SK-N-SH (cell line): ENCODE data around the gene INSRR. TPM values are rescaled to one million over a fixed set of nuclear protein-coding genes. Genes with fewer than 3 reads are reported as not detected.
A peak's percentile ranks its signal among the peaks of the same experiment; 100 is the strongest.

Experiments used
- CTCF ChIA-PET: fragments of 300-600, 350-600 bp; formaldehyde crosslinking; extraction: SDS; loops from one replicate; lab custom pipeline; 2021; lab: Yijun Ruan, JAX
- POLR2A ChIA-PET: fragments of 350-600 bp; sonication (Branson Sonifier 250); formaldehyde crosslinking; extraction: SDS; loops from one replicate; lab custom pipeline; 2020; ENCODE audit warnings: antibody characterized with exemption, inconsistent platforms; lab: Yijun Ruan, JAX
- DNase-seq: peaks from one replicate; pipeline ENCODE4 v3.0.0; 2012
- H2AFZ ChIP-seq: fragments of 200-600 bp; sonication (generic); 2 replicates; pipeline ENCODE4 v1.8.1; 2016; ENCODE audit warnings: antibody characterized with exemption, mild to moderate bottlenecking, low read depth
- H3F3A ChIP-seq: fragments of 200-600 bp; sonication (generic); replicated peaks from 2 replicates; pipeline ENCODE3; 2016; ENCODE audit warnings: antibody characterized with exemption, mild to moderate bottlenecking; ENCODE audit not compliant: insufficient read depth
- H3K27ac ChIP-seq, 2 experiments: fragments of 200-500 bp in 1 of 2; fragments of 200-600 bp in 1 of 2; sonication (Bioruptor generic) in 1 of 2; sonication (generic), shearing (Covaris generic) in 1 of 2; 2 replicates each; pipeline versions ENCODE4 v1.5.1 to v1.6.1; 2014 to 2016; ENCODE audit warnings: low read depth in 2 of 2, inconsistent platforms in 1 of 2, low read length in 1 of 2, mild to moderate bottlenecking in 1 of 2, mixed read lengths in 1 of 2
- H3K27me3 ChIP-seq: fragments of 200-600 bp; sonication (generic), shearing (Covaris generic); 2 replicates; pipeline ENCODE4 v1.6.1; 2016; ENCODE audit warnings: mixed run types; ENCODE audit not compliant: insufficient read depth
- H3K36me3 ChIP-seq, 2 experiments: fragments of 200-500 bp in 1 of 2; fragments of 200-600 bp in 1 of 2; sonication (Bioruptor generic) in 1 of 2; sonication (generic) in 1 of 2; replicated peaks in 1 of 2; 2 replicates each; pipeline versions ENCODE3 to v1.5.1; 2014 to 2016; ENCODE audit warnings: low read length in 1 of 2, mild to moderate bottlenecking in 1 of 2; ENCODE audit not compliant: insufficient read depth in 2 of 2, control insufficient read depth in 1 of 2
- H3K4me1 ChIP-seq, 2 experiments: fragments of 200-500 bp in 1 of 2; fragments of 200-600 bp in 1 of 2; sonication (Bioruptor generic) in 1 of 2; sonication (generic), shearing (Covaris generic) in 1 of 2; 2 replicates each; pipeline versions ENCODE4 v1.5.1 to v1.6.1; 2014 to 2016; ENCODE audit warnings: low read depth in 1 of 2, low read length in 1 of 2, mixed run types in 1 of 2; ENCODE audit not compliant: insufficient read depth in 2 of 2, control insufficient read depth in 1 of 2
- H3K4me2 ChIP-seq: fragments of 200-600 bp; sonication (generic), shearing (Covaris generic); 2 replicates; pipeline ENCODE4 v1.6.1; 2017; ENCODE audit warnings: mixed run types
- H3K4me3 ChIP-seq, 2 experiments: fragments of 200-500 bp in 1 of 2; fragments of 200-600 bp in 1 of 2; sonication (Bioruptor generic) in 1 of 2; sonication (generic), shearing (Covaris generic) in 1 of 2; 2 replicates each; pipeline versions ENCODE4 v1.5.1 to v1.8.1; 2014 to 2016; ENCODE audit warnings: low read depth in 2 of 2, inconsistent platforms in 1 of 2, low read length in 1 of 2, mild to moderate bottlenecking in 1 of 2, mixed read lengths in 1 of 2, moderate library complexity in 1 of 2
- H3K79me2 ChIP-seq: fragments of 200-600 bp; sonication (generic); 2 replicates; pipeline ENCODE4 v1.8.1; 2017; ENCODE audit warnings: mild to moderate bottlenecking; ENCODE audit not compliant: insufficient read depth
- H3K9ac ChIP-seq: fragments of 200-600 bp; sonication (generic); 2 replicates; pipeline ENCODE4 v1.6.1; 2017; ENCODE audit warnings: mixed run types
- H3K9me2 ChIP-seq: fragments of 200-600 bp; sonication (generic); 2 replicates; pipeline ENCODE4 v1.6.1; 2017; ENCODE audit warnings: mixed run types
- H3K9me3 ChIP-seq: fragments of 200-600 bp; sonication (generic); 2 replicates; pipeline ENCODE4 v1.6.1; 2017; ENCODE audit warnings: mixed run types, mild to moderate bottlenecking, moderate library complexity
- H4K20me1 ChIP-seq: fragments of 200-600 bp; sonication (generic); 2 replicates; pipeline ENCODE4 v1.6.1; 2017; ENCODE audit warnings: mild to moderate bottlenecking, mixed run types; ENCODE audit not compliant: insufficient read depth
- NRF1 ChIP-seq: IDR thresholded peaks from 2 replicates; pipeline ENCODE4 v1.6.1; 2012; ENCODE audit warnings: low read depth, mild to moderate bottlenecking, low read length
- RFX5 ChIP-seq: IDR thresholded peaks from 2 replicates; pipeline ENCODE4 v1.6.1; 2012; ENCODE audit warnings: mild to moderate bottlenecking, improper control_type of control experiment, low read length
- TCF12 ChIP-seq: IDR thresholded peaks from 2 replicates; pipeline ENCODE4 v1.4.0; 2012
- USF2 ChIP-seq: fragments of 150-350 bp; IDR thresholded peaks from 2 replicates; pipeline ENCODE4 v1.6.1; 2017; ENCODE audit warnings: antibody characterized with exemption, low read length, low read depth, borderline replicate concordance
- WGBS: methylation state at CpG from one replicate; pipeline ENCODE4 v1.1.6; 2017; ENCODE audit warnings: low lambda C conversion rate; 5-methylcytosine and 5-hydroxymethylcytosine counted together
- polyA plus RNA-seq, 3 experiments: library from polyadenylated mRNA; depleted of rRNA; stranded (reverse); fragments of >200 nt; gene quantifications; 2 replicates each; pipeline ENCODE4 v1.2.3, GENCODE V29; 2012

Gene INSRR
- polyA plus RNA-seq, 1 of the 3 experiments (the other 2 are of a cell fraction), result 0.20 TPM

- Histone ChIP-seq H3K9me2 (no peaks in the 10 kb centered on the region), H3K4me1 (peaks cover 9 to 56% of the 10 kb centered on the region in 2 experiments), H3K79me2 (no peaks in the 10 kb centered on the region), H3K27ac (peak overlapping the region in 1 of 2 experiments; percentile 89; a peak in 2 of 4 replicates), H3K9me3 (no peaks in the 10 kb centered on the region), H3K36me3 (peaks cover 0 to 5% of the 10 kb centered on the region in 2 experiments), H3K4me3 (no peak overlapping the region), H3K4me2 (no peak overlapping the region), H3K27me3 (no peaks in the 10 kb centered on the region), H3F3A (peaks cover 5% of the 10 kb centered on the region), H2AFZ (no peak overlapping the region), H4K20me1 (peaks cover 9% of the 10 kb centered on the region), H3K9ac (no peak overlapping the region)
- no peak for TF ChIP-seq RFX5
- no peak for TF ChIP-seq TCF12
- ChIA-PET POLR2A (interaction anchor here (2.0 kb wide), 1 partner anchor 55 kb away, joined by 5 read pairs; no protein-coding TSS in a partner anchor), CTCF (interaction anchor here (0.6 to 16.9 kb wide), 11 partner anchors 10 to 121 kb away, joined by 3 to 566 read pairs (median 6); partner anchors contain the start of genes INSRR and NTRK1)
- WGBS, result 90% methylated on average over 7 of the region's 7 CpGs
- DNase-seq, result peak; percentile 21
Measured at GRCh38 chr1:156806512-156807440, 52.1 kb downstream of the INSRR start.

- Histone ChIP-seq H2AFZ (no peak overlapping the region), H4K20me1 (peaks cover 17% of the 10 kb centered on the region), H3K9ac (no peak overlapping the region), H3K4me2 (no peak overlapping the region), H3K9me2 (no peaks in the 10 kb centered on the region), H3K27ac (peak overlapping the region in 1 of 2 experiments; percentile 89; a peak in 2 of 4 replicates)
- peak; percentile 24 for DNase-seq
- no peak for TF ChIP-seq USF2
- TF ChIP-seq NRF1, result no peak
- TF ChIP-seq TCF12, result peak; percentile 21; the same call in 1 of the 2 replicates
- TF ChIP-seq, all 33 proteins: peak for 1
- no peaks in the 10 kb centered on the region for H3K27me3 ChIP-seq
- peaks cover 10% of the 10 kb centered on the region for H3F3A ChIP-seq
- peaks cover 17 to 64% of the 10 kb centered on the region in 2 experiments for H3K4me1 ChIP-seq
- no peaks in the 10 kb centered on the region for H3K9me3 ChIP-seq
- peaks cover under 1 to 5% of the 10 kb centered on the region in 2 experiments for H3K36me3 ChIP-seq
- no peak overlapping the region for H3K4me3 ChIP-seq
- 93% methylated on average over 2 of the region's 3 CpGs for WGBS
- ChIA-PET CTCF (interaction anchor here (0.7 to 16.9 kb wide), 7 partner anchors 9 to 122 kb away, joined by 3 to 566 read pairs (median 7); partner anchors contain the start of genes INSRR and NTRK1), POLR2A (interaction anchor here (0.6 to 2.0 kb wide), 3 partner anchors 54 to 108 kb away, joined by 5 to 6 read pairs (median 5); partner anchors contain the start of gene INSRR)
- no peaks in the 10 kb centered on the region for H3K79me2 ChIP-seq
Measured at GRCh38 chr1:156805766-156806511, 53.0 kb downstream of the INSRR start.
